H1 (cell line): ENCODE results near the gene OR52I2. TPM values are rescaled to one million over a fixed set of nuclear protein-coding genes. Genes with fewer than 3 reads are reported as not detected.

Experiments used
- CTCF ChIA-PET: fragments of 300-600 bp; sonication (Branson Sonifier 250); formaldehyde crosslinking; loops from one replicate; lab custom pipeline; 2021; ENCODE audit not compliant: partially characterized antibody; lab: Charles Lee
- POLR2A ChIA-PET: fragments of 300-600 bp; sonication (Branson Sonifier 250); formaldehyde crosslinking; loops from one replicate; lab custom pipeline; 2021; ENCODE audit warnings: inconsistent platforms; ENCODE audit not compliant: partially characterized antibody; lab: Charles Lee
- DNase-seq, 2 experiments: peaks; one replicate each; pipeline versions ENCODE4 v3.0.0 to v3.0.0-alpha.2; 2010 to 2022; ENCODE audit warnings: low spot score in 2 of 2, low read depth in 1 of 2, mixed read lengths in 1 of 2
- FAIRE-seq: peaks from 2 replicates; lab custom pipeline; 2011; peaks lifted over from hg19 to GRCh38; lab: Jason Lieb, UNC
- H2AFZ ChIP-seq: 2 replicates; pipeline ENCODE4 v1.8.1; 2012; ENCODE audit warnings: low read length, inconsistent platforms
- H2AK5ac ChIP-seq: 2 replicates; pipeline ENCODE4 v1.6.1; 2013; ENCODE audit warnings: low read depth, low read length
- H2BK120ac ChIP-seq: replicated peaks from 2 replicates; pipeline ENCODE3; 2013; ENCODE audit warnings: low read depth, low read length, inconsistent platforms
- H2BK12ac ChIP-seq: 2 replicates; pipeline ENCODE4 v1.6.1; 2013; ENCODE audit warnings: low read depth, low read length
- H2BK15ac ChIP-seq: 2 replicates; pipeline ENCODE4 v1.6.1; 2013; ENCODE audit warnings: low read length
- H2BK20ac ChIP-seq: 2 replicates; pipeline ENCODE4 v1.6.1; 2013; ENCODE audit warnings: low read length
- H2BK5ac ChIP-seq: 2 replicates; pipeline ENCODE4 v1.6.1; 2013; ENCODE audit warnings: low read depth, low read length
- H3K14ac ChIP-seq: 2 replicates; pipeline ENCODE4 v1.6.1; 2013; ENCODE audit warnings: inconsistent platforms; ENCODE audit not compliant: insufficient read length
- H3K18ac ChIP-seq: 2 replicates; pipeline ENCODE4 v1.6.1; 2013; ENCODE audit warnings: low read length; ENCODE audit errors: extremely low read depth
- H3K23ac ChIP-seq: 2 replicates; pipeline ENCODE4 v1.6.1; 2013; ENCODE audit warnings: inconsistent platforms; ENCODE audit not compliant: insufficient read length
- H3K23me2 ChIP-seq: 2 replicates; pipeline ENCODE4 v1.6.1; 2013; ENCODE audit warnings: low read depth, low read length
- H3K27ac ChIP-seq: 2 replicates; pipeline ENCODE4 v1.6.1; 2011; ENCODE audit warnings: low read depth, low read length, inconsistent platforms
- H3K27me3 ChIP-seq, 4 experiments: replicated peaks in 1 of 4; 1 replicate in 1 of 4; 2 replicates in 3 of 4; pipeline versions ENCODE4 v1.6.1 to v1.8.1; 2011 to 2013; ENCODE audit warnings: low read length in 3 of 4, mild to moderate bottlenecking in 3 of 4, inconsistent platforms in 2 of 4, mixed read lengths in 2 of 4, moderate library complexity in 1 of 4; ENCODE audit not compliant: control insufficient read depth in 3 of 4, insufficient read depth in 3 of 4; ENCODE audit errors: extremely low read depth in 1 of 4
- H3K36me3 ChIP-seq, 4 experiments: 2 replicates each; pipeline versions ENCODE4 v1.6.1 to v1.8.1; 2011 to 2013; ENCODE audit warnings: mild to moderate bottlenecking in 4 of 4, low read length in 3 of 4, moderate library complexity in 2 of 4, control low read depth in 1 of 4, inconsistent platforms in 1 of 4; ENCODE audit not compliant: insufficient read depth in 4 of 4, control insufficient read depth in 2 of 4
- H3K4ac ChIP-seq: replicated peaks from 2 replicates; pipeline ENCODE3; 2013; ENCODE audit warnings: low read length, low read depth, mixed read lengths, inconsistent platforms; ENCODE audit not compliant: insufficient read length
- H3K4me1 ChIP-seq, 4 experiments: replicated peaks in 1 of 4; 1 replicate in 1 of 4; 2 replicates in 3 of 4; pipeline versions ENCODE4 v1.6.1 to v1.8.1; 2011 to 2013; ENCODE audit warnings: low read length in 3 of 4, inconsistent platforms in 2 of 4, mixed read lengths in 1 of 4; ENCODE audit not compliant: insufficient read depth in 4 of 4, control insufficient read depth in 3 of 4
- H3K4me2 ChIP-seq, 2 experiments: 2 replicates each; pipeline versions ENCODE4 v1.6.1 to v1.8.1; 2011 to 2013; ENCODE audit warnings: low read depth in 2 of 2, low read length in 2 of 2, control low read depth in 1 of 2, inconsistent platforms in 1 of 2, mild to moderate bottlenecking in 1 of 2; ENCODE audit not compliant: insufficient read depth in 1 of 2
- H3K4me3 ChIP-seq, 4 experiments: fragments of 200-600, 300-600 bp in 1 of 4; sonication (generic), shearing (Covaris generic), sonication (Bioruptor Twin) in 1 of 4; 2 replicates each; pipeline versions ENCODE4 v1.5.1 to v1.8.1; 2011 to 2016; ENCODE audit warnings: low read length in 4 of 4, low read depth in 3 of 4, control low read depth in 2 of 4, inconsistent platforms in 2 of 4, mild to moderate bottlenecking in 2 of 4, mixed read lengths in 1 of 4, moderate library complexity in 1 of 4; ENCODE audit not compliant: insufficient read depth in 2 of 4; ENCODE audit errors: extremely low read depth in 1 of 4
- H3K56ac ChIP-seq: replicated peaks from 2 replicates; pipeline ENCODE3; 2013; ENCODE audit warnings: low read depth, mild to moderate bottlenecking, mixed read lengths, low read length, inconsistent platforms; ENCODE audit not compliant: insufficient read length
- H3K79me1 ChIP-seq: 2 replicates; pipeline ENCODE4 v1.6.1; 2013; ENCODE audit warnings: low read depth, low read length, control low read depth
- H3K79me2 ChIP-seq, 2 experiments: 2 replicates each; pipeline versions ENCODE4 v1.6.1 to v1.8.1; 2012 to 2013; ENCODE audit warnings: low read length in 2 of 2, mild to moderate bottlenecking in 2 of 2, inconsistent platforms in 1 of 2; ENCODE audit not compliant: insufficient read depth in 2 of 2, control insufficient read depth in 1 of 2
- H3K9ac ChIP-seq, 4 experiments: replicated peaks in 1 of 4; 1 replicate in 1 of 4; 2 replicates in 3 of 4; pipeline versions ENCODE4 v1.6.1 to v1.8.1; 2011 to 2013; ENCODE audit warnings: low read depth in 3 of 4, low read length in 3 of 4, control low read depth in 2 of 4, mild to moderate bottlenecking in 2 of 4, moderate library complexity in 2 of 4, inconsistent platforms in 1 of 4; ENCODE audit errors: extremely low read depth in 1 of 4
- H3K9me3 ChIP-seq, 2 experiments: 2 replicates each; pipeline versions ENCODE4 v1.6.1 to v1.8.1; 2012 to 2013; ENCODE audit warnings: mild to moderate bottlenecking in 2 of 2, moderate library complexity in 2 of 2, control low read depth in 1 of 2, inconsistent platforms in 1 of 2, low read depth in 1 of 2, low read length in 1 of 2, mixed read lengths in 1 of 2; ENCODE audit not compliant: insufficient read depth in 2 of 2
- H4K20me1 ChIP-seq, 2 experiments: replicated peaks in 1 of 2; 2 replicates each; pipeline versions ENCODE3 to v1.8.1; 2011 to 2013; ENCODE audit warnings: inconsistent platforms in 2 of 2, low read length in 2 of 2, mild to moderate bottlenecking in 1 of 2; ENCODE audit not compliant: insufficient read depth in 2 of 2, control insufficient read depth in 1 of 2
- H4K5ac ChIP-seq: 2 replicates; pipeline ENCODE4 v1.6.1; 2013; ENCODE audit warnings: low read length, low read depth, mixed read lengths, inconsistent platforms; ENCODE audit not compliant: insufficient read length
- H4K8ac ChIP-seq: 2 replicates; pipeline ENCODE4 v1.8.0; 2013; ENCODE audit warnings: mild to moderate bottlenecking, moderate library complexity, low read length, inconsistent platforms; ENCODE audit not compliant: insufficient read depth; ENCODE audit errors: extremely low read depth
- H4K91ac ChIP-seq: replicated peaks from 2 replicates; pipeline ENCODE3; 2013; ENCODE audit warnings: low read length, mixed read lengths, inconsistent platforms; ENCODE audit not compliant: insufficient read length
- CBX5 ChIP-seq: fragments of 300-800, 300-1000 bp; sonication (generic); IDR thresholded peaks from 2 replicates; pipeline ENCODE4 v1.7.1; 2016; ENCODE audit warnings: antibody characterized with exemption, low read length, low read depth
- NRF1 ChIP-seq: IDR thresholded peaks from 2 replicates; pipeline ENCODE4 v1.6.1; 2011; ENCODE audit warnings: mild to moderate bottlenecking, low read depth, low read length, improper control_type of control experiment
- WGBS, 2 experiments: shearing (Covaris generic) in 1 of 2; methylation state at CpG; one replicate each; pipeline versions ENCODE4 v1.1.6 to v1.1.7; 2013 to 2015; ENCODE audit warnings: low lambda C conversion rate in 2 of 2, mixed read lengths in 2 of 2, inconsistent platforms in 1 of 2, low coverage in 1 of 2, missing lambda C conversion rate in 1 of 2; ENCODE audit not compliant: insufficient replicate concordance in 2 of 2, insufficient coverage in 1 of 2, insufficient read length in 1 of 2; ENCODE audit errors: extremely low coverage in 1 of 2, missing lambda C conversion rate in 1 of 2; 5-methylcytosine and 5-hydroxymethylcytosine counted together
- polyA plus RNA-seq, 7 experiments: library from polyadenylated mRNA; depleted of rRNA in 3 of 7; stranded (reverse) in 5 of 7; unstranded in 2 of 7; fragments of >200 nt in 5 of 7; fragments of 200-250 nt in 2 of 7; gene quantifications; 1 replicate in 5 of 7; 2 replicates in 1 of 7; 4 replicates in 1 of 7; pipeline versions ENCODE4 v1.2.1 to v1.2.3, GENCODE V29; 2011 to 2013; ENCODE audit warnings: missing spikeins in 2 of 7, mixed read lengths in 2 of 7
- total RNA-seq: library from RNA; stranded (reverse); fragmentation: NEBNext Ultra II Directional; extraction: Animal tissue kit (Norgen Biotek cat#: 25700); gene quantifications from 2 replicates; pipeline ENCODE4 v1.2.1, GENCODE V29; 2021

Gene OR52I2
- total and polyA plus RNA-seq, 2 of the 8 experiments (the other 6 are each of a cell fraction or from before 2014, with no cell fraction given) = not detected

DNA sequence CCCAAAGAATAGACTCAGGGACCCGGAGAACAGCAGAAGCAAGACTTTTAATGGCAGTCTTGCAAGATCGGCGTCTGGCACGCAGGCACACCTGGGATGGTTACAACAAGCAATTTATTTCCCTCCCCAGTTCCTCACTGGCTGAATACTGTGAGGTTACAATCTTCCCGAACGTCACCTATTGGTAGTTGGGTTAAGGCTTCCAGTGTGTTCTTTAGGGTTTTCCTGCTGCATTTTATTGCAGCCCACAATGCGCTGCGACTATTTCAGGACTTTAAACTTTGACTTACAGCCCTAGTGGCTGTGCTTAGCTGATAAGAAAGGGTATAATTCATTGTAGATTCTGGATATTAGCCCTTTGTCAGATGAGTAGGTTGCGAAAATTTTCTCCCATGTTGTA lies 38.0 kb downstream of the OR52I2 start:
- H3K4me1 ChIP-seq = no peaks in the 10 kb centered on the region
- no peaks in the 10 kb centered on the region for H3K27me3 ChIP-seq
- no peaks in the 10 kb centered on the region for H3K9me3 ChIP-seq
- no peak overlapping the region for H3K4ac ChIP-seq
- FAIRE-seq = no peak
- TF ChIP-seq NRF1 (no peak), CBX5 (no peak)
- H4K20me1 ChIP-seq = no peaks in the 10 kb centered on the region
- no peak overlapping the region for H3K23ac ChIP-seq
- no peak for DNase-seq
- no peak overlapping the region for H4K5ac ChIP-seq
- H3K4me3 ChIP-seq = no peak overlapping the region
- H2BK120ac ChIP-seq = no peak overlapping the region
- ChIA-PET CTCF (no interaction called here), POLR2A (no interaction called here)
- H2BK20ac ChIP-seq = no peak overlapping the region
- H3K18ac ChIP-seq = no peak overlapping the region
- no peak overlapping the region for H3K4me2 ChIP-seq
- no peaks in the 10 kb centered on the region for H3K36me3 ChIP-seq
- no peak overlapping the region for H4K8ac ChIP-seq
- no peak overlapping the region for H2AK5ac ChIP-seq
- no peaks in the 10 kb centered on the region for H3K79me1 ChIP-seq
- no peak overlapping the region for H3K14ac ChIP-seq
- no peak overlapping the region for H2BK5ac ChIP-seq
- no peak overlapping the region for H2AFZ ChIP-seq
- no peak overlapping the region for H3K27ac ChIP-seq
- H2BK12ac ChIP-seq = no peak overlapping the region
- H3K56ac ChIP-seq = no peak overlapping the region
- H2BK15ac ChIP-seq = no peak overlapping the region
- H3K23me2 ChIP-seq = no peaks in the 10 kb centered on the region
- H4K91ac ChIP-seq = no peak overlapping the region
- 80% methylated on average over 9 of the region's 9 CpGs; no CpG with 5 or more reads in 1 of the 2 experiments for WGBS, 2 experiments
- H3K79me2 ChIP-seq = no peaks in the 10 kb centered on the region
- H3K9ac ChIP-seq = no peak overlapping the region
